ENCODE results near the gene OPN3. TPM values are rescaled to one million over a fixed set of nuclear protein-coding genes. Genes with fewer than 3 reads are reported as not detected.

The OPN3 gene
- total RNA-seq, 2 experiments from 2014 or later: 8.0 to 9.0 TPM

Other genes with a start within 250 kb of the OPN3 start
- gene FH, start 120.6 kb downstream of the OPN3 start, total RNA-seq: 10 to 100 TPM; 85.7 to 89.1 TPM
- gene KMO, start 108.0 kb downstream of the OPN3 start, total RNA-seq: under 1 TPM in 1 of 2 experiments, not detected in 1; 0.26 TPM
- 10 to 100 TPM; 12.5 to 13.8 TPM for gene CHML, start within 50 bp of the OPN3 start, total RNA-seq
- gene WDR64, start 11.9 kb upstream of the OPN3 start, total RNA-seq: not detected
- 10 to 100 TPM; 44.3 to 50.0 TPM for gene EXO1, start 207.8 kb upstream of the OPN3 start, total RNA-seq

Data from activated CD4-positive, alpha-beta memory T cell treated with anti-CD3 and anti-CD28 coated beads for 36 hours (primary cell).